PFSK-1 (cell line): Measurements from ENCODE around the gene CENPT.

Source experiments
- FOXP2 ChIP-seq: optimal IDR thresholded peaks from 2 replicates; pipeline ENCODE3; 2011; ENCODE audit warnings: borderline replicate concordance, control low read depth, inconsistent platforms; ENCODE audit not compliant: insufficient read depth; ENCODE audit errors: extremely low read length, extremely low read depth
- POLR2AphosphoS5 ChIP-seq: IDR thresholded peaks from 2 replicates; pipeline ENCODE4 v1.6.1; 2012; ENCODE audit warnings: low read depth, mild to moderate bottlenecking, control low read depth, low read length, moderate library complexity
- REST ChIP-seq, 2 experiments: IDR thresholded peaks; 2 replicates each; pipeline versions ENCODE4 v1.6.1 to v1.8.0; 2011 to 2012; ENCODE audit warnings: low read depth in 2 of 2, low read length in 2 of 2, control low read depth in 1 of 2, inconsistent platforms in 1 of 2, mild to moderate bottlenecking in 1 of 2, moderate library complexity in 1 of 2; ENCODE audit not compliant: insufficient read depth in 1 of 2
- SIN3A ChIP-seq: IDR thresholded peaks from 2 replicates; pipeline ENCODE4 v1.6.1; 2012; ENCODE audit warnings: mild to moderate bottlenecking, low read length, moderate library complexity, borderline replicate concordance; ENCODE audit not compliant: insufficient read depth
- TAF1 ChIP-seq: IDR thresholded peaks from 2 replicates; pipeline ENCODE4 v1.6.1; 2012; ENCODE audit warnings: low read length, control low read depth, borderline replicate concordance; ENCODE audit not compliant: insufficient read depth

GRCh38 chr16:67783353-67783725 lies 64.2 kb downstream of the CENPT start:
- TF ChIP-seq SIN3A (no peak), TAF1 (no peak), POLR2AphosphoS5 (no peak), FOXP2 (no peak), REST (IDR thresholded peaks at IDR 0.05; ENCODE audit: insufficient read depth in 1 of 2, low read depth in 2 of 2, low read length in 2 of 2) (no peak)
